ENCODE measurements around the gene GCC2.
"Not testable (repeated sequence)": the region's sequence is repeated elsewhere in the genome, so short reads cannot be mapped to it uniquely, and the experiment has no call there.

GCC2 gene

DNA sequence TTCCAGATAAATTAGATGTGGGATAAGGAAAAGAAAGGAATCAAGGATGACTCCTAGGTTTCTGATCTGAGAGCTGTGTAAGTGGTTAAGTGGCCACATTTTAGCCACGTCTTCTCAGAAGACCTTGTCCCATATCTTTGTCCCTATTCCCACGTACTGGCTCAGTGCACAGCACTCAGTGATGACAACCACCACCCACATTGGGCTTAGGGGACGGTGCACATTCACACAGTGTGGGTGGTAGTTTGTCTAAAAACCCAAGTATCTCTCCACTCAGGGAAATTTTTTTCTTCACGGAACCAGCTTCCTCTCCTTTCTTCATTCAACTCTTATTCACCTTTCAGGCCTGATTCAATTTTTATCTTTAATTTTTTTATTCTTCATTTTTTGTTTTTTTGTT lies 30.6 kb upstream of the GCC2 start:
- H3K9me3 ChIP-seq (ENCODE audit: control insufficient read depth, low read length): no peaks in the 10 kb centered on the region
- no peak overlapping the region for H2AFZ ChIP-seq
- H3K27ac ChIP-seq: no peak overlapping the region
- no peaks in the 10 kb centered on the region for H3K36me3 ChIP-seq (ENCODE audit: control insufficient read depth, insufficient read depth, low read length)
- no peaks in the 10 kb centered on the region for H3K27me3 ChIP-seq (ENCODE audit: control insufficient read depth, insufficient read depth, low read length)
- no peak overlapping the region for H3K9ac ChIP-seq
- no peaks in the 10 kb centered on the region for H3K4me1 ChIP-seq
- H3K79me2 ChIP-seq: no peaks in the 10 kb centered on the region
- H3K4me3 ChIP-seq (ENCODE audit: low read depth, low read length): no peak overlapping the region
- no peak overlapping the region for H3K4me2 ChIP-seq (ENCODE audit: low read length)
- TF ChIP-seq, protein P1, sequence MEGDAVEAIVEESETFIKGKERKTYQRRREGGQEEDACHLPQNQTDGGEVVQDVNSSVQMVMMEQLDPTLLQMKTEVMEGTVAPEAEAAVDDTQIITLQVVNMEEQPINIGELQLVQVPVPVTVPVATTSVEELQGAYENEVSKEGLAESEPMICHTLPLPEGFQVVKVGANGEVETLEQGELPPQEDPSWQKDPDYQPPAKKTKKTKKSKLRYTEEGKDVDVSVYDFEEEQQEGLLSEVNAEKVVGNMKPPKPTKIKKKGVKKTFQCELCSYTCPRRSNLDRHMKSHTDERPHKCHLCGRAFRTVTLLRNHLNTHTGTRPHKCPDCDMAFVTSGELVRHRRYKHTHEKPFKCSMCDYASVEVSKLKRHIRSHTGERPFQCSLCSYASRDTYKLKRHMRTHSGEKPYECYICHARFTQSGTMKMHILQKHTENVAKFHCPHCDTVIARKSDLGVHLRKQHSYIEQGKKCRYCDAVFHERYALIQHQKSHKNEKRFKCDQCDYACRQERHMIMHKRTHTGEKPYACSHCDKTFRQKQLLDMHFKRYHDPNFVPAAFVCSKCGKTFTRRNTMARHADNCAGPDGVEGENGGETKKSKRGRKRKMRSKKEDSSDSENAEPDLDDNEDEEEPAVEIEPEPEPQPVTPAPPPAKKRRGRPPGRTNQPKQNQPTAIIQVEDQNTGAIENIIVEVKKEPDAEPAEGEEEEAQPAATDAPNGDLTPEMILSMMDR (IDR thresholded peaks at IDR 0.05): no peak

DNA sequence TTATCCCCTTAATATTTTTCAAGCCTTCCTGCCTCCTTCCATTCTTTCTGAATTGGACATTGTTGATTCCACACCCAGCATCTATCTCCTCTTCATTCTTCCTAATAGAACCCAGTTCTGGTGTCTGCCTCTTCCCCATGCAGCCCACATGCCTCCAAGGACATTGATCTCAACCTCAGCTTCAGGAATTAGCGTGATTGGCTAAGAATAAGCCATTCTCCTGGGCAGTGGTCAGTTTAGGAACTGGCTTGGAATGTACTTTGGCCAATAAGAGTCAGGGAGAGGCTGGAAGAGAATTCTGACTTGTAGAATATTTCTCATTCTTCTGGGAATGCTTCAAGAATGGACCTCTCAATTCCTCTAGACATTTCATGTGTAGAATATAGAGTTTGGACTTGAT lies 25.9 kb upstream of the GCC2 start:
- no peak overlapping the region for H3K4me3 ChIP-seq (ENCODE audit: low read depth, low read length)
- H3K27me3 ChIP-seq (ENCODE audit: control insufficient read depth, insufficient read depth, low read length): no peaks in the 10 kb centered on the region
- no peaks in the 10 kb centered on the region for H3K79me2 ChIP-seq
- no peak overlapping the region for H2AFZ ChIP-seq
- no peaks in the 10 kb centered on the region for H3K9me3 ChIP-seq (ENCODE audit: control insufficient read depth, low read length)
- H3K4me2 ChIP-seq (ENCODE audit: low read length): no peak overlapping the region
- TF ChIP-seq, protein P1 (IDR thresholded peaks at IDR 0.05): no peak
- H3K9ac ChIP-seq: no peak overlapping the region
- no peak overlapping the region for H3K27ac ChIP-seq
- no peaks in the 10 kb centered on the region for H3K36me3 ChIP-seq (ENCODE audit: control insufficient read depth, insufficient read depth, low read length)
- no peaks in the 10 kb centered on the region for H3K4me1 ChIP-seq

DNA sequence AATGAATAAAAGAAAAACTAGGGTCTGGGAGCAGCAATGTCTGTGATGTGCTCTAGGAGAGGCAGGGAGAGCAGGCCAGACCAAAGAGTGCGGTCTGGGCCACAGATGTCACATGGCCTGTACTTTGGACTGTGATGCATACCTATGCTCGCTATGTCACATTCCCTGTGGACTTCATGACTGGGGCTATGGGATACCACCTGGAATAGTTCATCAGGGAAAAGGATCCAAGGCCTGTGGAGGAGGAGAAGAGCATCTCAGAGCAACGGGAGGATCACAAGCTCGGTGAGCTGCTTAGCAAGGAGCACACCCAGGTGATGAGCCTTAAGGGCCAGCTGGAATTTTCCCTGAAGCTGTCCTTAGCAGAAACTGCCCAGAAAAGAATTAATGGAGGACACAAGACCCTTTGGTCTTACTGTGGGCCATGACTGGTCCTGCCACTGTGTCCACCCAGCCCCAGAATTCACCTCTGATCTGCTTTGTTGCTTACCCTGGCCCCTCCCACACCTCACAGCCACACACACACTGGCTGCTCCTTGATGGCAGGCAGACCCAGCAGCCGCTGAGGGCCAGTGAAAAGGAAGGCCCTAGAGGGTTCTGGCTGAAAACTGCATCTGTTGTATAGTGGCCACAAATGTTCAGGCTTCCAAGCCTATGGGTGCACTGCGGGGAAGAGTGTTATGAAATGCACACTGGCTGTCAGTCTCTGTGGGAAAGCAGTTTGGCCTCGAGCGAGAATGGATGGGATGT lies 25.3 kb upstream of the GCC2 start:
- no peak overlapping the region for H3K27ac ChIP-seq
- H3K36me3 ChIP-seq (ENCODE audit: control insufficient read depth, insufficient read depth, low read length): no peaks in the 10 kb centered on the region
- no peak overlapping the region for H3K4me3 ChIP-seq (ENCODE audit: low read depth, low read length)
- no peak overlapping the region for H3K4me2 ChIP-seq (ENCODE audit: low read length)
- no peak overlapping the region for H2AFZ ChIP-seq
- TF ChIP-seq, protein P1 (IDR thresholded peaks at IDR 0.05): no peak
- no peaks in the 10 kb centered on the region for H3K79me2 ChIP-seq
- no peaks in the 10 kb centered on the region for H3K9me3 ChIP-seq (ENCODE audit: control insufficient read depth, low read length)
- H3K27me3 ChIP-seq (ENCODE audit: control insufficient read depth, insufficient read depth, low read length): no peaks in the 10 kb centered on the region
- H3K9ac ChIP-seq: no peak overlapping the region
- H3K4me1 ChIP-seq: no peaks in the 10 kb centered on the region

DNA sequence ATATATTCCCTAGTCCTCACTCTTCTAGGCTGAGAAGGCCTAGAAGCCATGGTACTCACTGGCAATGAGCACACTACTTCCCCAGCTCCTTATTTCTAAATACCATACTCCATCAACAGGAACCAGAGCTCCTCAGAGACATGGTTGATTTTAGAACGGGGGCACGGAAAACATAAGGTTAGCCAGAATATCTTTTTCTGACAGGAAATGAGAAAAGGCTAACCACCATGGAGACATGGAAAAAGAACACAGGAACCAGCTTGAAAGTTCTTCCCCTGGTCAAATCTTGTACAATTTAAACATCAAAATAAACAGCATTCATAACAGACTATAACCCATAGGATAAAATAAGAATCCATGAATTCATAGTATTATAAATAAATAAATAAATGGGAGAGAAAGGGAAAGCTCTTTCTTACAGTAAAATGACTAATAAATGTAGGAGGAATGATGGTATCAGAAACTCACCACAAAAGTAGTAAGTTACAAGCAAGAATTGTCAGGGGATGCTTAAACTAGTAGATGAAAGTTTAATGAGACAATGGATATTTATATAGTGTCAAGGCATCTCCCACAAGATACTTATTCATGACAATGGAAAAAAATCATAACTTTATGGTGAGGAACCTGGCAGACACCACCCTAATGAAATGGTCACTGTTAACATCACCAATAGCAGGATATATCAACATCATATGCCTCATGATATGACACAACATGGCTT lies 20.6 kb upstream of the GCC2 start:
- Histone ChIP-seq H3K27ac (no peak overlapping the region), H3K36me3 (ENCODE audit: control insufficient read depth, insufficient read depth, low read length) (no peaks in the 10 kb centered on the region), H3K4me1 (no peaks in the 10 kb centered on the region), H3K79me2 (no peaks in the 10 kb centered on the region), H2AFZ (no peak overlapping the region), H3K9ac (no peak overlapping the region), H3K4me2 (ENCODE audit: low read length) (no peak overlapping the region), H3K27me3 (ENCODE audit: control insufficient read depth, insufficient read depth, low read length) (no peaks in the 10 kb centered on the region), H3K9me3 (ENCODE audit: control insufficient read depth, low read length) (no peaks in the 10 kb centered on the region), H3K4me3 (ENCODE audit: low read depth, low read length) (no peak overlapping the region)
- TF ChIP-seq, protein P1 (IDR thresholded peaks at IDR 0.05): no peak

DNA sequence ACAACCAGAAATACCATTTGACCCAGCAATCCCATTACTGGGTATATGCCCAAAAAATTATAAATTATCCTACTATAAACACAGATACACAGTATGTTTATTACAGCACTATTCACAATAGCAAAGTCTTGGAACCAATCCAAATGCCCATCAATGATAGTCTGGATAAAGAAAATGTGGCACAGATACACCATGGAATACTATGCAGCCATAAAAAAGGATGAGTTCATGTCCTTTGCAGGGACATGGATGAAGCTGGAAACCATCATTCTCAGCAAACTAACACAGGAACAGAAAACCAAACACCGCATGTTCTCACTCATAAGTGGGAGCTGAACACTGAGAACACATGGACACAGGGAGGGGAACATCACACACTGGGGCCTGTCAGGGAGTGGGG lies 13.4 kb upstream of the GCC2 start:
- not testable (repeated sequence) for H3K4me2 ChIP-seq (ENCODE audit: low read length); H2AFZ ChIP-seq; H3K36me3 ChIP-seq (ENCODE audit: control insufficient read depth, insufficient read depth, low read length); H3K4me3 ChIP-seq (ENCODE audit: low read depth, low read length); H3K27me3 ChIP-seq (ENCODE audit: control insufficient read depth, insufficient read depth, low read length); H3K79me2 ChIP-seq; H3K9ac ChIP-seq; H3K4me1 ChIP-seq; H3K27ac ChIP-seq; H3K9me3 ChIP-seq (ENCODE audit: control insufficient read depth, low read length)
